GM12892 (cell line): ENCODE results near the gene IQCK.

ENCODE experiments used
- POLR2A ChIP-seq: IDR thresholded peaks from 2 replicates; pipeline ENCODE4 v1.6.1; 2011; ENCODE audit warnings: low read depth, low read length, control low read depth
- POLR2AphosphoS5 ChIP-seq: IDR thresholded peaks from 2 replicates; pipeline ENCODE4 v1.6.1; 2011; ENCODE audit warnings: low read depth, low read length, control low read depth
- TAF1 ChIP-seq: IDR thresholded peaks from 2 replicates; pipeline ENCODE4 v1.6.1; 2011; ENCODE audit warnings: low read depth, mild to moderate bottlenecking, control low read depth, low read length, borderline replicate concordance

- TF ChIP-seq POLR2A: no peak
- no peak for TF ChIP-seq POLR2AphosphoS5
- TF ChIP-seq TAF1: no peak
These were observed 8.5 kb upstream of the IQCK start for GRCh38 chr16:19709381-19710136.
